GM12878 (cell line): ENCODE data around the gene RHOF. TPM values are rescaled to one million over a fixed set of nuclear protein-coding genes. Genes with fewer than 3 reads are reported as not detected.

Experiments
- ATAC-seq: fragments of 200-7000 bp; cut with Tn5 transposase; 3 replicates; pipeline ENCODE4 v1.9.1; 2020; ENCODE audit warnings: mild to moderate bottlenecking, moderate library complexity
- BruUV-seq: library from RNA; stranded (reverse); fragments of 400-500 nt; replicated peaks from 2 replicates; lab custom pipeline; 2021; lab: Mats Ljungman, UMichigan
- CTCF ChIA-PET: fragments of 300-600 bp; sonication (Branson Sonifier 250); formaldehyde crosslinking; extraction: SDS; loops from one replicate; lab custom pipeline; 2021; ENCODE audit warnings: inconsistent platforms; lab: Yijun Ruan, JAX
- POLR2A ChIA-PET: fragments of 350-600 bp; formaldehyde crosslinking; extraction: SDS; loops from one replicate; lab custom pipeline; 2021; ENCODE audit warnings: inconsistent platforms; lab: Charles Lee
- RAD21 ChIA-PET: fragments of 300-600 bp; sonication (Branson Sonifier 250); formaldehyde crosslinking; loops from one replicate; lab custom pipeline; 2023; ENCODE audit warnings: antibody characterized with exemption; ENCODE audit not compliant: unreplicated experiment; lab: Charles Lee
- SMC1A ChIA-PET: fragments of 300-600 bp; sonication (Branson Sonifier 250); formaldehyde crosslinking; loops from one replicate; lab custom pipeline; 2023; ENCODE audit not compliant: unreplicated experiment, uncharacterized antibody; lab: Charles Lee
- DNase-seq: peaks from one replicate; pipeline ENCODE4 v3.0.0-alpha.2; 2011; ENCODE audit warnings: low read depth, low spot score
- FAIRE-seq: peaks from 3 replicates; lab custom pipeline; 2011; peaks lifted over from hg19 to GRCh38; lab: Jason Lieb, UNC
- H2AFZ ChIP-seq: 2 replicates; pipeline ENCODE4 v1.6.0; 2011; ENCODE audit warnings: low read depth, low read length, control low read depth; ENCODE audit not compliant: control insufficient read depth
- H3K27ac ChIP-seq: 2 replicates; pipeline ENCODE4 v1.5.1; 2011; ENCODE audit warnings: control low read depth; ENCODE audit not compliant: control insufficient read depth, insufficient read depth
- H3K27me3 ChIP-seq, 2 experiments: replicated peaks in 1 of 2; 2 replicates each; pipeline versions ENCODE4 v1.6.0 to v1.6.1; 2011; ENCODE audit warnings: low read length in 1 of 2; ENCODE audit not compliant: control insufficient read depth in 2 of 2, insufficient read depth in 2 of 2
- H3K36me3 ChIP-seq, 2 experiments: 2 replicates each; pipeline ENCODE4 v1.5.1; 2011; ENCODE audit warnings: low read length in 1 of 2; ENCODE audit not compliant: control insufficient read depth in 2 of 2, insufficient read depth in 2 of 2
- H3K4me1 ChIP-seq: 2 replicates; pipeline ENCODE4 v1.6.1; 2011; ENCODE audit warnings: mild to moderate bottlenecking, low read length, moderate library complexity, mixed read lengths; ENCODE audit not compliant: control insufficient read depth, insufficient read depth
- H3K4me2 ChIP-seq: 2 replicates; pipeline ENCODE4 v1.6.0; 2011; ENCODE audit warnings: control low read depth; ENCODE audit not compliant: control insufficient read depth, insufficient read depth
- H3K4me3 ChIP-seq: fragments of 200-600 bp; sonication (generic); 2 replicates; pipeline ENCODE4 v1.5.1; 2016
- H3K79me2 ChIP-seq: 2 replicates; pipeline ENCODE4 v1.6.0; 2011; ENCODE audit warnings: low read length; ENCODE audit not compliant: control insufficient read depth, insufficient read depth
- H3K9ac ChIP-seq: 2 replicates; pipeline ENCODE4 v1.8.0; 2011; ENCODE audit warnings: low read length, control low read depth, mixed read lengths; ENCODE audit not compliant: control insufficient read depth, insufficient read depth
- H3K9me3 ChIP-seq: replicated peaks from 3 replicates; pipeline ENCODE4 v1.5.1; 2011; ENCODE audit warnings: mild to moderate bottlenecking, low read length; ENCODE audit not compliant: control insufficient read depth, insufficient read depth
- H4K20me1 ChIP-seq: 2 replicates; pipeline ENCODE4 v1.6.0; 2011; ENCODE audit not compliant: control insufficient read depth, insufficient read depth
- BHLHE40 ChIP-seq, 2 experiments: fragments of 450-650 bp in 1 of 2; IDR thresholded peaks; 2 replicates each; pipeline ENCODE4 v1.6.1; 2011 to 2017; ENCODE audit warnings: low read depth in 2 of 2, borderline replicate concordance in 1 of 2, improper control_type of control experiment in 1 of 2, low read length in 1 of 2, mild to moderate bottlenecking in 1 of 2
- GATAD2B ChIP-seq: fragments of 450-650 bp; conservative IDR thresholded peaks from 2 replicates; pipeline ENCODE4 v1.6.1; 2017; ENCODE audit warnings: low read depth, mild to moderate bottlenecking, moderate library complexity
- JUNB ChIP-seq: IDR thresholded peaks from 2 replicates; pipeline ENCODE4 v1.6.1; 2016; ENCODE audit warnings: antibody characterized with exemption, mild to moderate bottlenecking
- NRF1 ChIP-seq: conservative IDR thresholded peaks from 2 replicates; pipeline ENCODE4 v1.6.1; 2011; ENCODE audit warnings: mild to moderate bottlenecking, low read depth, low read length, improper control_type of control experiment
- PBX3 ChIP-seq: IDR thresholded peaks from 2 replicates; pipeline ENCODE4 v1.6.1; 2011; ENCODE audit warnings: mild to moderate bottlenecking, low read depth, low read length, moderate library complexity; ENCODE audit not compliant: insufficient replicate concordance
- WRNIP1 ChIP-seq: IDR thresholded peaks from 2 replicates; pipeline ENCODE4 v1.6.1; 2011; ENCODE audit warnings: low read depth, low read length, improper control_type of control experiment, borderline replicate concordance
- WGBS: methylation state at CpG from one replicate; pipeline ENCODE4 v1.1.6; 2016; ENCODE audit warnings: low lambda C conversion rate; ENCODE audit not compliant: insufficient replicate concordance, insufficient coverage; ENCODE audit errors: missing lambda C conversion rate; 5-methylcytosine and 5-hydroxymethylcytosine counted together
- in situ Hi-C: fragments of 300-500 bp; cut with MboI; formaldehyde crosslinking; loops from 9 replicates; pipeline ENCODE4 v1.14.3; 2018; ENCODE audit warnings: mixed read lengths
- intact Hi-C: fragments of 100-400 bp; cut with micrococcal nuclease; formaldehyde crosslinking; loops from one replicate; pipeline ENCODE4 v1.14.2; 2022; ENCODE audit not compliant: unreplicated experiment
- polyA plus RNA-seq, 11 experiments: library from polyadenylated mRNA; depleted of rRNA in 4 of 11; unstranded in 6 of 11; stranded (reverse) in 5 of 11; fragments of >200 nt; fragmentation: Nextera tagmentation in 4 of 11; fragmentation: Illumina TruSeq in 1 of 11; extraction: Ambion mirVana in 4 of 11; extraction: Trizol in 1 of 11; gene quantifications; 1 replicate in 1 of 11; 2 replicates in 10 of 11; pipeline versions ENCODE4 v1.2.1 to v1.2.3, GENCODE V29; 2011 to 2016; ENCODE audit warnings: inconsistent platforms in 2 of 11, missing spikeins in 2 of 11, low read depth in 1 of 11
- total RNA-seq, 4 experiments: library from RNA; depleted of rRNA in 3 of 4; stranded (reverse); fragments of >200 nt in 3 of 4; fragmentation: Illumina TruSeq in 1 of 4; extraction: Trizol in 1 of 4; gene quantifications; 2 replicates each; pipeline versions ENCODE4 v1.2.1 to v1.2.3, GENCODE V29; 2013 to 2021

Gene RHOF
- total and polyA plus RNA-seq, 10 of the 15 experiments (the other 5 are each of a cell fraction or from before 2014, with no cell fraction given): 6.1 to 78.7 (median 39.7) TPM

- in situ Hi-C loops (no loop called here), intact Hi-C loops (no loop called here)
- ChIA-PET SMC1A (interaction anchor here (0.7 to 12.2 kb wide), 3 partner anchors 14 to 184 kb away, joined by 4 to 226 read pairs (median 5); partner anchors contain the start of gene RHOF), POLR2A (interaction anchor here (0.6 to 10.1 kb wide), 5 partner anchors 10 to 966 kb away, joined by 3 to 155 read pairs (median 6); partner anchors contain the start of gene RHOF), CTCF (interaction anchor here (0.6 to 13.6 kb wide), 3 partner anchors 11 to 220 kb away, joined by 3 to 565 read pairs (median 3); partner anchors contain the start of gene RHOF), RAD21 (interaction anchor here (1.5 to 13.1 kb wide), 2 partner anchors 13 to 459 kb away, joined by 5 to 395 read pairs; partner anchors contain the start of gene RHOF)
- DNase-seq (no peak), FAIRE-seq (no peak), ATAC-seq (no peak)
- Histone ChIP-seq H3K27me3 (no peaks in the 10 kb centered on the region), H2AFZ (no peak overlapping the region), H3K4me1 (peaks cover 23% of the 10 kb centered on the region), H3K4me3 (no peak overlapping the region), H3K36me3 (peaks cover 6 to 16% of the 10 kb centered on the region in 2 experiments; a peak in 3 of 4 replicates), H4K20me1 (peaks cover 5% of the 10 kb centered on the region; the same call in 1 of the 2 replicates), H3K27ac (no peak overlapping the region), H3K9me3 (no peaks in the 10 kb centered on the region), H3K9ac (no peak overlapping the region), H3K4me2 (peak overlapping the region; percentile 100), H3K79me2 (peaks cover 53% of the 10 kb centered on the region)
- 53% methylated on average over 14 of the region's 14 CpGs for WGBS
- BruUV-seq: no TSS peak
- TF ChIP-seq BHLHE40 (IDR thresholded peaks at IDR 0.05; ENCODE audit: borderline replicate concordance in 1 of 2, low read depth in 2 of 2, low read length in 1 of 2) (no peak), WRNIP1 (no peak), PBX3 (no peak), JUNB (no peak), NRF1 (no peak), GATAD2B (no peak)
Observed at GRCh38 chr12:121807642-121808347, 14.3 kb upstream of the RHOF start.
